Progenitor cell of endocrine pancreas (in vitro differentiated cells): Measurements from ENCODE around the gene RAC2. TPM values are rescaled to one million over a fixed set of nuclear protein-coding genes. Genes with fewer than 3 reads are reported as not detected.

Experiments
- DNase-seq: peaks from one replicate; pipeline ENCODE4 v3.0.0; 2021; ENCODE audit warnings: low spot score; ENCODE audit not compliant: unreplicated experiment
- H3K27ac Mint-ChIP-seq: 2 replicates; pipeline ENCODE4 v1.8.0; 2021; ENCODE audit warnings: mild to moderate bottlenecking, moderate library complexity, mixed read lengths
- H3K27me3 Mint-ChIP-seq: 2 replicates; pipeline ENCODE4 v1.8.0; 2021; ENCODE audit warnings: mixed read lengths
- H3K36me3 Mint-ChIP-seq: 2 replicates; pipeline ENCODE4 v1.8.0; 2022; ENCODE audit warnings: mixed read lengths; ENCODE audit not compliant: insufficient read depth
- H3K4me1 Mint-ChIP-seq: 2 replicates; pipeline ENCODE4 v1.8.0; 2021; ENCODE audit warnings: low read depth, mixed read lengths
- H3K4me3 Mint-ChIP-seq: 2 replicates; pipeline ENCODE4 v1.8.0; 2021; ENCODE audit warnings: low read depth, mild to moderate bottlenecking, moderate library complexity, mixed read lengths
- H3K9me3 Mint-ChIP-seq: 2 replicates; pipeline ENCODE4 v1.8.0; 2021; ENCODE audit warnings: low read depth, mixed read lengths
- CTCF ChIP-seq: fragments of 200-600 bp; sonication (generic); IDR thresholded peaks from one replicate; pipeline ENCODE4 v1.5.0; 2021; ENCODE audit warnings: antibody characterized with exemption, mild to moderate bottlenecking; ENCODE audit not compliant: unreplicated experiment
- total RNA-seq: library from RNA; stranded (reverse); gene quantifications from 2 replicates; pipeline ENCODE4 v1.2.1, GENCODE V29; 2021

The RAC2 gene
- total RNA-seq, 1 donor from 2014 or later = 1.7 TPM

- TF ChIP-seq CTCF = no peak
- Mint-ChIP-seq H3K4me3 (no peak overlapping the region), H3K36me3 (no peaks in the 10 kb centered on the region), H3K27me3 (peaks cover 11% of the 10 kb centered on the region), H3K27ac (no peak overlapping the region), H3K4me1 (peaks cover 5% of the 10 kb centered on the region), H3K9me3 (no peaks in the 10 kb centered on the region)
- DNase-seq = no peak
These were observed 21.6 kb downstream of the RAC2 start for GRCh38 chr22:37222440-37222971.

- Mint-ChIP-seq H3K36me3 (no peaks in the 10 kb centered on the region), H3K27me3 (peaks cover 11% of the 10 kb centered on the region), H3K27ac (peak overlapping the region; percentile 20), H3K4me1 (peaks cover 5% of the 10 kb centered on the region), H3K4me3 (no peak overlapping the region), H3K9me3 (no peaks in the 10 kb centered on the region)
- no peak for TF ChIP-seq CTCF
- no peak for DNase-seq
These were observed 22.4 kb downstream of the RAC2 start for GRCh38 chr22:37221424-37222333.

DNA sequence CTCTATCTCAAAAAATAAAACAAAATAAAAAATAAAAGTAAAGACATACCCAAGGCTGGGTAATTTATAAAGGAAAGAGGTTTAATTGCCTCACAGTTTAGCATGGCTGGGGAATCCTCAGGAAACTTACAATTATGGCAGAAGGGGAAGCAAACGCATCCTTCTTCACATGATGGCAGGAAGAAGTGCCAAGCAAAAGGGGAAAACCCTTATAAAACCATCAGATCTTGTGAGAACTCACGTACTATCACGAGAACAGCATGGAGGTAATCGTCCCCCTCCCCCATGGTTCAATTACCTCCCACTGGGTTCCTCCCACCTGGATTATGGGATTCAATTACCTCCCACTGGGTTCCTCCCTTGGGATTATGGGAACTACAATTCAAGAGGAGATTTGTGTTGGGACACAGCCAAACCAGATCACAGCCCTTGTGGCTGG, 23.5 kb downstream of the RAC2 start:
- TF ChIP-seq CTCF = no peak
- Mint-ChIP-seq H3K4me3 (no peak overlapping the region), H3K4me1 (peaks cover 8% of the 10 kb centered on the region), H3K27me3 (peaks cover 8% of the 10 kb centered on the region), H3K27ac (no peak overlapping the region), H3K9me3 (no peaks in the 10 kb centered on the region), H3K36me3 (no peaks in the 10 kb centered on the region)
- DNase-seq = no peak

- Mint-ChIP-seq H3K4me3 (no peak overlapping the region), H3K27ac (no peak overlapping the region), H3K9me3 (no peaks in the 10 kb centered on the region), H3K27me3 (peaks cover 8% of the 10 kb centered on the region), H3K36me3 (no peaks in the 10 kb centered on the region), H3K4me1 (peaks cover 13% of the 10 kb centered on the region)
- no peak for TF ChIP-seq CTCF
- no peak for DNase-seq
These were observed 24.5 kb downstream of the RAC2 start for GRCh38 chr22:37219533-37219932.

GRCh38 chr22:37218771-37219411, 25.2 kb downstream of the RAC2 start:
- no peak for TF ChIP-seq CTCF
- no peak for DNase-seq
- Mint-ChIP-seq H3K27ac (no peak overlapping the region), H3K9me3 (no peaks in the 10 kb centered on the region), H3K36me3 (no peaks in the 10 kb centered on the region), H3K4me1 (peaks cover 20% of the 10 kb centered on the region), H3K27me3 (peaks cover 8% of the 10 kb centered on the region), H3K4me3 (no peak overlapping the region)
